CD4-positive, alpha-beta T cell (primary cell): ENCODE measurements around the gene DNAH7. TPM values are rescaled to one million over a fixed set of nuclear protein-coding genes. Genes with fewer than 3 reads are reported as not detected.

Source experiments
- ATAC-seq: fragments of 200-7000 bp; cut with Tn5 transposase; one replicate; pipeline ENCODE4 v1.10.0; 2022; ENCODE audit warnings: mild to moderate bottlenecking; ENCODE audit not compliant: poor library complexity
- CTCF ChIA-PET: fragments of 350-600 bp; sonication (Branson Sonifier 250); formaldehyde crosslinking; loops from one replicate; lab custom pipeline; 2021; ENCODE audit warnings: antibody characterized with exemption, inconsistent platforms; lab: Charles Lee
- POLR2A ChIA-PET: fragments of 350-600 bp; sonication (Branson Sonifier 250); formaldehyde crosslinking; loops from one replicate; lab custom pipeline; 2021; ENCODE audit warnings: antibody characterized with exemption, inconsistent platforms; lab: Charles Lee
- DNase-seq, 14 experiments: peaks; one replicate each; pipeline ENCODE4 v3.0.0-alpha.2; 2013 to 2020; ENCODE audit warnings: mixed read lengths in 2 of 14
- H3K27ac ChIP-seq, 2 donors: one replicate each; pipeline versions ENCODE4 v1.5.1 to v1.7.0; 2013; ENCODE audit warnings: low read length in 2 of 2, low read depth in 1 of 2, mild to moderate bottlenecking in 1 of 2
- H3K27me3 ChIP-seq, 2 experiments: 1 replicate in 1 of 2; 2 replicates in 1 of 2; pipeline versions ENCODE4 v1.6.1 to v1.7.0; 2013; ENCODE audit warnings: low read length in 2 of 2, control low read depth in 1 of 2, mild to moderate bottlenecking in 1 of 2, moderate library complexity in 1 of 2; ENCODE audit not compliant: insufficient read depth in 2 of 2, control insufficient read depth in 1 of 2
- H3K36me3 ChIP-seq: one replicate; pipeline ENCODE4 v1.6.1; 2013; ENCODE audit warnings: low read length, control low read depth; ENCODE audit not compliant: insufficient read depth
- H3K4me1 ChIP-seq: one replicate; pipeline ENCODE4 v1.6.1; 2013; ENCODE audit warnings: low read length, control low read depth; ENCODE audit not compliant: insufficient read depth
- H3K4me3 ChIP-seq: one replicate; pipeline ENCODE4 v1.5.1; 2013; ENCODE audit warnings: mild to moderate bottlenecking, low read length, moderate library complexity
- H3K9me3 ChIP-seq, 2 experiments: 1 replicate in 1 of 2; 2 replicates in 1 of 2; pipeline versions ENCODE4 v1.6.1 to v1.7.0; 2013; ENCODE audit warnings: low read length in 2 of 2, mild to moderate bottlenecking in 2 of 2, control low read depth in 1 of 2, moderate library complexity in 1 of 2; ENCODE audit not compliant: control insufficient read depth in 1 of 2, insufficient read depth in 1 of 2
- H3K27ac Mint-ChIP-seq: one replicate; pipeline ENCODE4 v1.8.0; 2020; ENCODE audit warnings: mixed read lengths
- H3K27me3 Mint-ChIP-seq: one replicate; pipeline ENCODE4 v1.8.0; 2021; ENCODE audit warnings: mixed read lengths
- H3K36me3 Mint-ChIP-seq: one replicate; pipeline ENCODE4 v1.8.0; 2021; ENCODE audit warnings: low read depth, mixed read lengths
- H3K4me1 Mint-ChIP-seq: one replicate; pipeline ENCODE4 v1.8.0; 2021; ENCODE audit warnings: low read depth, mixed read lengths
- H3K4me3 Mint-ChIP-seq: one replicate; pipeline ENCODE4 v1.8.0; 2020; ENCODE audit warnings: mild to moderate bottlenecking, mixed read lengths
- H3K9me3 Mint-ChIP-seq: one replicate; pipeline ENCODE4 v1.8.0; 2020; ENCODE audit warnings: mixed read lengths
- intact Hi-C, 2 experiments: fragments of 100-400 bp; cut with DNase I in 1 of 2; cut with micrococcal nuclease in 1 of 2; formaldehyde crosslinking; loops; one replicate each; pipeline versions ENCODE4 v1.15.1 to v1.9.0; 2023 to 2025; cut with DNase I, micrococcal nuclease
- total RNA-seq, 174 experiments: library from RNA in 2 of 174; stranded (reverse) in 2 of 174; gene quantifications; one replicate each; pipeline ENCODE4 v1.2.3 and lab custom pipeline; 2021 to 2026
- TF ChIP-seq, protein P1 (sequence below): fragments of 200-600 bp; IDR thresholded peaks from one replicate; pipeline ENCODE4 v1.8.0; 2022; ENCODE audit warnings: antibody characterized with exemption, mild to moderate bottlenecking

DNAH7 gene
- total RNA-seq, 2 experiments from 2014 or later = not detected

DNA sequence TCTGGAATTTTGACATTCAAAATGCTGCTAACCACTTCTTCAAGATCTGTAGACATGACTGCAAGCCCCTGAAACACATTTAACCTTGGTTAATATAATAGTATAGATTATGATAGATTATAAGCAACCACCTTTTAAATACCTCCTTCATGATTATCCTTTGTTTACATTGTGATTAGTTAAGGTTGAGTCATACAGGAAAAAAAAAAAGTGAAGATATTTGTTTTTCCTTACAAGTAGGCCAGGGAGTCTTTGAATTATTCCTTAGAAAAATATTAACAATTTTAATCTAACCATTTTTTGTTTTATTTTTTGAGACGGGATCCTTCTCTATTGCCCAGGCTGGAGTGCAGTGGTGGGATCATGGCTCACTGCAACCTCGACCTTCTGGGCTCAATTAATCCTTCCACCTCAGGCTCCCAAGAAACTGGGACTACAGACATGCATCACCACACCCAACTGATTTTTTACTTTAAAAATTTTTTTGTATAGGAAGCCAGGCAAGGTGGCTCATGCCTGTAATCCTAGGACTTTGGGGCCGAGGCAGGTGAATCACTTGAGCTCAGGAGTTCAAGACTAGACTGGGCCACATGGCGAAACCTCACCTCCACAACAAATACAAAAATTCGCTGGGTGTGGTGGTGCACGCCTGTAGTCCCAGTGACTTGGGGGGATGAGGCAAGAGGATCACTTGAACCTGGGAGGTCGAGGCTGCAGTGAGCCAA is 312.3 kb downstream of the DNAH7 start:
- intact Hi-C loops = no loop called here
- CTCF ChIA-PET = no interaction called here

DNA sequence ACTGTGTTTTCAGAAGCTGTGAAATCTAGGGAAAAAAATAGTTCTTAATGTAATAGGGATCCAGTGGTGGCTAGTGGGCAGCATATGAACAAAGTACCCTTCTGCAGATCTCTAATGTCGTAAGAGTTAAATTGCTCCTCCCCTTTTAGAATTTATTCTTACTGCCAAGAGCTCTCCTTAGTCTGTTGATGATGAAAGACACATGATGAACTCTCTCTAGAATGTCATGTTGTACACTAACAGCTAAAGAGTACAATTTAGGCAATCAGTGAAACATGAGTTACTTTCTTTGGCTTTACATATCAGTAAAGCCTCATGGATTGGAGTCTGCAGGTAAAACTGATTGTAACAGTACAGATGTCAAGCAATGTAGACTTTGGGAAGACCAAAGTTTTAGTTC is 327.4 kb downstream of the DNAH7 start:
- Mint-ChIP-seq H3K27ac (no peak overlapping the region), H3K27me3 (no peaks in the 10 kb centered on the region), H3K36me3 (peaks cover 75% of the 10 kb centered on the region), H3K4me1 (no peaks in the 10 kb centered on the region), H3K9me3 (peaks cover 12% of the 10 kb centered on the region), H3K4me3 (no peak overlapping the region)
- ChIA-PET CTCF (no interaction called here), POLR2A (no interaction called here)
- H3K4me3 ChIP-seq = no peak overlapping the region
- H3K27me3 ChIP-seq = no peaks in the 10 kb centered on the region
- ATAC-seq (no peak), DNase-seq (no peak)
- intact Hi-C loops = no loop called here
- H3K36me3 ChIP-seq = peaks cover 12% of the 10 kb centered on the region
- no peak overlapping the region for H3K27ac ChIP-seq
- H3K4me1 ChIP-seq = no peaks in the 10 kb centered on the region
- TF ChIP-seq, protein P1, sequence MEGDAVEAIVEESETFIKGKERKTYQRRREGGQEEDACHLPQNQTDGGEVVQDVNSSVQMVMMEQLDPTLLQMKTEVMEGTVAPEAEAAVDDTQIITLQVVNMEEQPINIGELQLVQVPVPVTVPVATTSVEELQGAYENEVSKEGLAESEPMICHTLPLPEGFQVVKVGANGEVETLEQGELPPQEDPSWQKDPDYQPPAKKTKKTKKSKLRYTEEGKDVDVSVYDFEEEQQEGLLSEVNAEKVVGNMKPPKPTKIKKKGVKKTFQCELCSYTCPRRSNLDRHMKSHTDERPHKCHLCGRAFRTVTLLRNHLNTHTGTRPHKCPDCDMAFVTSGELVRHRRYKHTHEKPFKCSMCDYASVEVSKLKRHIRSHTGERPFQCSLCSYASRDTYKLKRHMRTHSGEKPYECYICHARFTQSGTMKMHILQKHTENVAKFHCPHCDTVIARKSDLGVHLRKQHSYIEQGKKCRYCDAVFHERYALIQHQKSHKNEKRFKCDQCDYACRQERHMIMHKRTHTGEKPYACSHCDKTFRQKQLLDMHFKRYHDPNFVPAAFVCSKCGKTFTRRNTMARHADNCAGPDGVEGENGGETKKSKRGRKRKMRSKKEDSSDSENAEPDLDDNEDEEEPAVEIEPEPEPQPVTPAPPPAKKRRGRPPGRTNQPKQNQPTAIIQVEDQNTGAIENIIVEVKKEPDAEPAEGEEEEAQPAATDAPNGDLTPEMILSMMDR = no peak
- H3K9me3 ChIP-seq = peaks cover 0 to 8% of the 10 kb centered on the region in 2 experiments

More for the DNA sequence above, 312.3 kb downstream of the DNAH7 start:
- no peaks in the 10 kb centered on the region for H3K4me1 ChIP-seq
- DNase-seq (no peak), ATAC-seq (no peak)
- H3K27ac ChIP-seq = no peak overlapping the region
- Mint-ChIP-seq H3K36me3 (no peaks in the 10 kb centered on the region), H3K4me3 (no peak overlapping the region), H3K9me3 (no peaks in the 10 kb centered on the region), H3K4me1 (no peaks in the 10 kb centered on the region), H3K27ac (no peak overlapping the region), H3K27me3 (no peaks in the 10 kb centered on the region)
- no peaks in the 10 kb centered on the region for H3K36me3 ChIP-seq
- TF ChIP-seq, protein P1 = no peak
- H3K27me3 ChIP-seq = no peaks in the 10 kb centered on the region
- H3K4me3 ChIP-seq = no peak overlapping the region
- peaks cover 14 to 19% of the 10 kb centered on the region in 2 experiments for H3K9me3 ChIP-seq
- POLR2A ChIA-PET = no interaction called here

DNA sequence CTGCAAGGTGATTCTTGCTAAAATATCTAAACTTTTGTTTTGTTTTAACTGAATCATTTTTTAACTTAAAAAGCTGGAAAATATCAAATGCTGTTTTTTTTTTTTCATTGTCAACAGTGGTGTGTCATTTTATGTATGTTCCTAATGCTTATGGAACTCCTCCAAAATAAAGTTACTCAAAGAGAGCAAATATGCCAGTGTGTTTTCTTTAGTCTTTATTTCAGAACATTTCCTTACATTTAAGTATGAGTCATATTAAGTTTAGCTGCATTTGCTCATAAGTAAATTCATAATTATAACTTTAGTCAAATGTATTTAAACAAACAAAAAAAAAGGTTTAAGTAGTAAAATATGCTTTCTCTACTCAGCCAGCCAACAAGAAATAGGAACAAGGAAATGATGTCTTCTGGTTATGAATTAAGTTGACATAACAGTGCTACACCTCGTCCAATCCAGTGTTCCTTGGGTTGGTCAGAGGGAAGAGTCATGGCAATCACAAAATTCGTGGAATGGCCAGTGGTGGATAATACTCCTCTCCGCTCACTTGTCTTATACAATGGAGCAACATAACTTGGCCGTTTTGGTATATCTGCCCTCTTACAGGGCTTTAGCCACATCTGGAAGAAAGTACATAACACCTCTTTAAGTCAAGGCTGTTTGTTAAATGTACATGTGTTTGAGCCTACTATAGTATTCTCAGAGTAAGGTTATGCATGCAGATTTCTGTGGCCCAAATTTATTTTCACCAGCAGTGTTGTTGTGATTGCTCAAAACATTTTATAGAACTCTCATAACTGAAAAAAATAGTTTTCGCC is 330.9 kb downstream of the DNAH7 start:
- Mint-ChIP-seq H3K4me1 (no peaks in the 10 kb centered on the region), H3K4me3 (no peak overlapping the region), H3K27ac (no peak overlapping the region), H3K27me3 (no peaks in the 10 kb centered on the region), H3K9me3 (peaks cover 8% of the 10 kb centered on the region), H3K36me3 (peaks cover 96% of the 10 kb centered on the region)
- Histone ChIP-seq H3K4me1 (no peaks in the 10 kb centered on the region), H3K4me3 (no peak overlapping the region), H3K36me3 (peaks cover 28% of the 10 kb centered on the region), H3K27me3 (no peaks in the 10 kb centered on the region), H3K27ac (no peak overlapping the region), H3K9me3 (no peaks in the 10 kb centered on the region)
- TF ChIP-seq, protein P1 = no peak
- intact Hi-C loops = no loop called here
- ATAC-seq (no peak), DNase-seq (no peak)
- ChIA-PET CTCF (no interaction called here), POLR2A (no interaction called here)
